T-helper 2 cell treated with Interferon-gamma antibody and Interleukin-4, amounts not matched to agents 100 ng/mL and 5 ng/mL, for 36 hours (primary cell): Measurements from ENCODE around the gene UNCX. TPM values are rescaled to one million over a fixed set of nuclear protein-coding genes. Genes with fewer than 3 reads are reported as not detected.

Experiments
- intact Hi-C: fragments of 100-400 bp; cut with micrococcal nuclease; formaldehyde crosslinking; loops from one replicate; pipeline ENCODE4 v1.15.1; 2023
- total RNA-seq: library from RNA; stranded (reverse); gene quantifications from 2 replicates; pipeline ENCODE4 v1.2.3, GENCODE V29; 2022

Gene UNCX
- total RNA-seq, 1 donor from 2014 or later: not detected

- intact Hi-C loops: no loop called here
These were observed 1.2 kb upstream of the UNCX start for GRCh38 chr7:1231214-1232102.

- intact Hi-C loops: no loop called here
These were observed 587 bp upstream of the UNCX start for GRCh38 chr7:1232103-1232466.

GRCh38 chr7:1233333-1234048 lies 819 bp downstream of the UNCX start:
- intact Hi-C loops: no loop called here

- intact Hi-C loops: no loop called here
These were observed 1.6 kb downstream of the UNCX start for GRCh38 chr7:1234049-1234880.

- intact Hi-C loops: no loop called here
These were observed 2.3 kb downstream of the UNCX start for GRCh38 chr7:1234881-1235500.

- intact Hi-C loops: no loop called here
These were observed 2.9 kb downstream of the UNCX start for GRCh38 chr7:1235501-1236131.

GRCh38 chr7:1236132-1236661 lies 3.5 kb downstream of the UNCX start:
- intact Hi-C loops: no loop called here

- intact Hi-C loops: no loop called here
These were observed 4.4 kb downstream of the UNCX start for GRCh38 chr7:1236831-1237701.

- intact Hi-C loops: no loop called here
These were observed 5.1 kb downstream of the UNCX start for GRCh38 chr7:1237704-1238255.

- intact Hi-C loops: no loop called here
These were observed 5.8 kb downstream of the UNCX start for GRCh38 chr7:1238450-1238882.

- intact Hi-C loops: no loop called here
These were observed 6.5 kb downstream of the UNCX start for GRCh38 chr7:1238931-1239802.

- intact Hi-C loops: loop anchor here (5.0 kb wide), 2 partner anchors 172 to 422 kb away; no protein-coding TSS in a partner anchor
These were observed 7.3 kb downstream of the UNCX start for GRCh38 chr7:1239803-1240516.

GRCh38 chr7:1240517-1241257 lies 8.0 kb downstream of the UNCX start:
- intact Hi-C loops: loop anchor here (5.0 kb wide), 2 partner anchors 172 to 422 kb away; no protein-coding TSS in a partner anchor

- intact Hi-C loops: loop anchor here (5.0 kb wide), 2 partner anchors 171 to 421 kb away; no protein-coding TSS in a partner anchor
These were observed 8.6 kb downstream of the UNCX start for GRCh38 chr7:1241258-1241602.

GRCh38 chr7:1241603-1242255 lies 9.1 kb downstream of the UNCX start:
- intact Hi-C loops: loop anchor here (2.0 to 5.0 kb wide), 3 partner anchors 13 to 421 kb away; no protein-coding TSS in a partner anchor

GRCh38 chr7:1242256-1242605 lies 9.6 kb downstream of the UNCX start:
- intact Hi-C loops: loop anchor here (2.0 to 5.0 kb wide), 3 partner anchors 13 to 420 kb away; no protein-coding TSS in a partner anchor
